ENCODE results near the gene CACUL1.

Gene CACUL1

GRCh38 chr10:118732245-118733165 lies 22.3 kb downstream of the CACUL1 start:
- no peak for DNase-seq (ENCODE audit: low spot score)

- no peak for DNase-seq (ENCODE audit: low spot score)
Observed at GRCh38 chr10:118730756-118731456, 23.9 kb downstream of the CACUL1 start.

DNA sequence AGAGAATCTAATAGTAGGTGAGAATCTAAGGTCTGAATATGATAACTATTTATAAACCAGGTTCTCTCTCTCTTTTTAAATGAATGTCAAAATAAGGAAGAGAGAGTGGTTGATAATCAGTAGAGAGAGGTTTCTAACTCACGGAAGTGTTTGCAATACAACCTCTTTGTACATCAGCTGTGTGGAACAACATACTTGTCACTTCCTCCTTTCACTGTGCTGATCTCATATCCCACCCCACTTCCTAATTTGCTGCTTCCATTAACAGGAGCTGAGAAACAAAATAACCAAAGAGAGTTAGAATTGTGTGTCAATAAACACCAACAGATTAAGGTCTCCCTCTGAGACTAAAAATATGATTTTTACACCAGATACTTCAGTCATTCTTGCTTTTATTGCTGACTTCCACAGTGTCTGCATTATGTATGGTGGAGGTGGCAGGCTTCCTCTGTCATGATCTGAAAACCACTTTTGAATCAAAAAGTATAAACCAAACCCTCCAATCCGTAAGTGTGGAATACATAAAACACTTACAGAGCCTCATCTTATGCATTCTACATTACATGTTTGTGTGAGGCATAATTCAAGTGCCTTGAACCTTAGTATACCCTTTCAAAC lies 25.0 kb downstream of the CACUL1 start:
- DNase-seq (ENCODE audit: low spot score): peak; percentile 70

DNA sequence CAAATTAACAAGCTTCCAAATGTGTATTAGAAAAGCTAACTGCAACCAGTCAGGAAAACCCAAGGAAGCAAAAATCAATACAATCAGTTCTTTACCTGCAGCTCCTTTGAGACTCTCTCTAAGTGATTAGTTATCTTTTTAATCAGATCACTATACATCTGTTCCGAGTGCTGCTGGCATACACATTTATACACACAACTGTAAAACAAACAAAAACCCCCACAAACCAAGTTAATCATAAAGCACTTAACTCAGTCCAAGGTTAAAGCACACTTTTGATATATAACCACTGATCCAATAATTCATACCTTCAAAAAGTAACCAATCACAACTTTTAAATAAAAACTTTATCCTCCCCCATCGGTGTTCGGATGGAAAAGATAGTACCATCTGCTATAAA lies 25.6 kb downstream of the CACUL1 start:
- no peak for DNase-seq (ENCODE audit: low spot score)

- no peak for DNase-seq (ENCODE audit: low spot score)
Observed at GRCh38 chr10:118725886-118726500, 28.8 kb downstream of the CACUL1 start.

GRCh38 chr10:118723466-118723865 lies 31.3 kb downstream of the CACUL1 start:
- DNase-seq (ENCODE audit: low spot score): no peak

GRCh38 chr10:118721539-118721876 lies 33.3 kb downstream of the CACUL1 start:
- no peak for DNase-seq (ENCODE audit: low spot score)

DNA sequence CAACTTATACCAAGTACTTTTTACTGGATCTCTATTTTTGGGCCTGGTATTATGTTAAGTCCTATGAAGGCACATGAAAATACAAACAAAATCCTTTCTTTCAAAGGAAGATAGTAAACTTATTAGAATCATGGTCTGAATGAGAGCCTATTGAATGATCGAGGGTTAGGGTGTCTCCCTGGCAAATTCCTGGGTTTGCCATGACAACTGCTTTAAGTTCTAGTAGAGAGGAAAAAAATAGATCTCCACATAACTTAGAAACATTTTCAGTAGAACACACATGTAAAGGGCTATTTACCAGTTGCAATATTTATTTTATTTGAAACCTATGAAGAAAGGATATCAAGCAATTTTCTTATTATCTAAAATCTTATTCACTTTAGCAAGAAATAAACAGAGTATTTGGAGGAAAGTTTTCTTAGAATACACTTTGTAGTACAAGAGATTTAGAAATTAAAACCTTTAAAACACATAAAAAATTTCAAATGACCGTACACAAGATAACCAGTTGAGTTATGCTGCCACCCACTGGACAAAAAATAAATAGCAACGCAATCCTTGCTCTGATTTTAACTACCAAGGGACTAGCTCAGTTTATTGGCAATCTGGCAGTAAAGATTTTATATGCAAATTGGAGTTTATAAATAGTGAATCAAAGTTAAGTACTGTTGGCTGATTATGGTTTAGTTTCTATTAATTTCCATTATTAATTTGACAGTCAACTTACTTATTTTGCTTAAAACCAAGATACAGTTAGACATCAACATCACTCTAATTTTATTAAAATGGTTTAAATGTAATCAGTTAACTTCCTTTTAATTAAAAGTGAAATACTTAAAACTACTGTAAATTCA lies 33.9 kb downstream of the CACUL1 start:
- DNase-seq (ENCODE audit: low spot score): peak; percentile 66

GRCh38 chr10:118714366-118714765 lies 40.4 kb downstream of the CACUL1 start:
- DNase-seq (ENCODE audit: low spot score): no peak

DNA sequence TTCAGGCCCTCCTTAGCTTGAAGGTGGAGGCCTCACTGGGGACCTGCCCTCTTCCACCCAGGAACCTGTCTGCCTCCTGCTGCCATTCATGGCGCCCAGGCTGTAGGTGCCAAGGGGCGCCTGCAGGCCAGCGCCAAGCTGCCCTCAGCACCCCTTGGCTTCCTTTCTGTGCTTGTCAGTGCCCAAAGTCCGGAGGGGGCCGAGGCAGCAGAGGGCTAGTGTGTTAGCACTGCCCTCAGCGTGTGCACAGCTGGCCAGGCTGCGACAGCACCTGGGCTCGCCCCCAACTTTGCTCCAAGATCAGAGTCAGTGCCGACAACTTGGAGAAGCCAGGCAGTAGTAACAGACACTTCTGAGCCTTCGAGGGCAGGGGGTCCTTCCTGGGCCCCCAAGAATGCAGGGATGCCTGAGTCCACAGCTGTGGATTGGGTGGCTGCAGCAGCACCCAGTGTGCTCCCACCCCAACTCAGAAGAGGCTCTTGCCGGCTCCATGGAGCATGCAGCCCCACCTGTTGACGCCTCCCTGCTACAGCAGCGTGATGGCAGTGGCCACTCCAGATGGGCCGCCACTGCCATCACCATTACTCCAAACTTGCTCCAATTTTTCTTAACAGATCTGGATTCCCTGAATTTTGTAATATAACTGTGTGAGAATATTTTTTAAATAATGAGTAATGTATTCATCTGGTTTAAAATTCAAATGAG lies 41.7 kb downstream of the CACUL1 start:
- no peak for DNase-seq (ENCODE audit: low spot score)

GRCh38 chr10:118712080-118712479 lies 42.7 kb downstream of the CACUL1 start:
- no peak for DNase-seq (ENCODE audit: low spot score)

DNA sequence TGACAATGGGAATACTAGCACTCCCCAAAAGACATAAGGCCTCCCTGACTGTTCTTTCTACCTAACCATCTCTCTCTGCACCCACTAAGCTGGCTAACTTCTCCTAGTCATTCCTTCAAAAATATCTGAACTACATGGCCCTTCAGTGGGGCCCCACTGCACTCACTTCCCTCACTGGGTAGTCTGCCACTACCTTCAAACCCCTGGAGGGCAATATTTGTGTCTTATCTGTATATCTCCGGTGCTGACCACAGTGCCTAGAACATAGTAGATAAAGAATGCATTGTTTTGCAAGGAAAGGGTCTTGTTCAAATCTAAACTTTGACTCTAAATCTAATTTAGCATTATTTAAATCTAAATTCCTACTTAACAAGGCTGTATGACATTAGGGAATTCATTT lies 44.3 kb downstream of the CACUL1 start:
- no peak for DNase-seq (ENCODE audit: low spot score)

- DNase-seq (ENCODE audit: low spot score): no peak
Observed at GRCh38 chr10:118708571-118708970, 46.2 kb downstream of the CACUL1 start.

DNA sequence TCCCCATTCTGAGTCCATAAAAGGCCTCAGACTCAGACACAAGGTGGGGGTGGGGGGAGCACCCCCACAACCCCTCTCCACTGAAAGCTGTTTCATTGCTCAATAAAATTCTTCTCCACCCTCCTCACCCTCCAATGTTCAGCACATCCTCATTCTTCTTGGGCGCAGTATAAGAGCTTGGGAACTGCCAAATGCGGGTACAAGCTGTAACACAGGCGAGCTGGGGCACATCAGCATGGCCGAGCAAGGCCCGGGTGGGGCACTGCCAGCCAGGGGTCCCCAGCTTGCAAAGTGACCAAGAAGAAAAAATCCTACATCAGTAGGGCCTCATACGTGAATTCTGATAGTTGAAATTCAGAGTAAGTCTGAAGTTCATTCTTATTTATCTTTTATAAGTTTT lies 50.1 kb downstream of the CACUL1 start:
- no peak for DNase-seq (ENCODE audit: low spot score)

GRCh38 chr10:118701529-118702323 lies 53.0 kb downstream of the CACUL1 start:
- no peak for DNase-seq (ENCODE audit: low spot score)

DNA sequence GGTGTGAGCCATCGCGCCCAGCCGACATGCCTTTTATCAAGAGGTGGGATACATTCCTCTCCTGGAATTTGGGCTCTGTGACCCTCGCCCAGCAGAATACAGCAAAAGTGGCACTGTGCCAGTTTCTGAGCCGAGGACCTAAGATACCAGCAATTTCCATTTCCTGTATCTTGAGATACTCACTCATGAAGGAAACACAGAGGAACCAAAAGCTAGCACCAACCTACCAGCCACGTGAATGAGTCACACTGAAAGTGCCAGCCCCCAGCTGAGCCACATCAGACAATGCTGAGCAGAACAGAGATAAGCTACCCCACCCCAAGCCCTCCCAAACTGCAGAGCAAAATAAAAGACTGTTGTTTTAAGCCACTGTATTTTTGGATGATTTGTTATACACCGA lies 56.3 kb downstream of the CACUL1 start:
- DNase-seq (ENCODE audit: low spot score): no peak

DNA sequence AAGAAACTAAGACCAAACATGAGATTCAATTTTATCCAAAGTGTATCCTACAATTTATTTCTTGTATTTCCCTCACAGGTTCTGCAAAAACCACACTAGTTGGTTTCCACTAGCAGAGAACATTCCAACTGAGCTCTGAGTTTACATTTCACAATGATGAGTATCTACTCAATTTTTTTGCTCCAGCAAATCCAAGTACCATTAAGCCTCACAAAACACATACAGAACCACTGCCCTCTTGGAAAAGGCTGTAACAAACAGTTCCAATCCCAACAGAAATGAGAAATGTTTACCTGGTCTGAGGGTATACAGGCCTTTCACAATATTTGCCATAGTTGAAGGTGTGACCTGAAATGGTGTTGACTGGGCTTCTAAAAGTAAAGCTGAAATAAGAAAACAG lies 59.9 kb downstream of the CACUL1 start:
- no peak for DNase-seq (ENCODE audit: low spot score)

GRCh38 chr10:118692872-118693271 lies 61.9 kb downstream of the CACUL1 start:
- no peak for DNase-seq (ENCODE audit: low spot score)

DNA sequence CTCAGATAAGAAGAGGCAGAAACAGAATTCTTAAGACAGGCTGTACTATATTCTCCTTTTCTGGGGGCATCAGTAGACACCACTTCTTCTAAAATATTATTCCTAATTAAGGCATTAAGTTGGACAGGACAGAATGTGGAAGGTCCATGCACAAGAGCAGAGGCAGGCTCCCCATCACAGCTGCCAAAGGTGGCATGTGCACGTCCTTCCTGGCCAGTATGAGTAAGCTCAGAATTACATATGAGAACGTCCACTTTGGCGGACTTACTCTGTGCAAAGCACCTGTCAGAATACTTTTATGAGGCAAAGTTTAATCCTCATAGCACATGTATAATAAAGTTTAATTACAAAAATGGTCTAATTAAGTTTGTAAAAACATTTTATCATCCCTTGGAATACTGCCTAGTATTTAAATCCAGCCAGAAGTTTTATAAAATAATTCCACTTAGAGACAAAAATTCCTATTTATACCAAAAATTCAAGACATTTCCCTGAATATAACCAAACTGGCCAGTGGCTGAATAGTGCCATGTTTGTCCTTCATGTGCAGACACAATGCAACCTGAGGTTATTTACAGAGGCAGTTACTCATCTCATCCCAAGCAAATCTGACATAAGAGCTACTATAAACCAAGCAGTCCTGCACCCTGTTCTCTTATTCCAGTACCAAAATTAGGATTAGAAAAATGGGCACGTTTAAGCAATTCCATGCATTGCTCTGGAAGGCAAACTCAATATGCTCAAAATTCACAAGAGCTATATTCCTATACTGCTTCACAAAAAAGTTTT lies 65.5 kb downstream of the CACUL1 start:
- DNase-seq (ENCODE audit: low spot score): no peak
